Activated CD4-positive, alpha-beta T cell treated with anti-CD3 and anti-CD28 coated beads for 48 hours (primary cell): ENCODE data around the gene SH2B2.
A peak's percentile ranks its signal among the peaks of the same experiment; 100 is the strongest.
"Not testable (repeated sequence)": the region's sequence is repeated elsewhere in the genome, so short reads cannot be mapped to it uniquely, and the experiment has no call there.

Experiments used
- DNase-seq: peaks from one replicate; pipeline ENCODE4 v3.0.0-alpha.2; 2020

SH2B2 gene

GRCh38 chr7:102337420-102337819 lies 50.8 kb downstream of the SH2B2 start:
- DNase-seq: not testable (repeated sequence)

DNA sequence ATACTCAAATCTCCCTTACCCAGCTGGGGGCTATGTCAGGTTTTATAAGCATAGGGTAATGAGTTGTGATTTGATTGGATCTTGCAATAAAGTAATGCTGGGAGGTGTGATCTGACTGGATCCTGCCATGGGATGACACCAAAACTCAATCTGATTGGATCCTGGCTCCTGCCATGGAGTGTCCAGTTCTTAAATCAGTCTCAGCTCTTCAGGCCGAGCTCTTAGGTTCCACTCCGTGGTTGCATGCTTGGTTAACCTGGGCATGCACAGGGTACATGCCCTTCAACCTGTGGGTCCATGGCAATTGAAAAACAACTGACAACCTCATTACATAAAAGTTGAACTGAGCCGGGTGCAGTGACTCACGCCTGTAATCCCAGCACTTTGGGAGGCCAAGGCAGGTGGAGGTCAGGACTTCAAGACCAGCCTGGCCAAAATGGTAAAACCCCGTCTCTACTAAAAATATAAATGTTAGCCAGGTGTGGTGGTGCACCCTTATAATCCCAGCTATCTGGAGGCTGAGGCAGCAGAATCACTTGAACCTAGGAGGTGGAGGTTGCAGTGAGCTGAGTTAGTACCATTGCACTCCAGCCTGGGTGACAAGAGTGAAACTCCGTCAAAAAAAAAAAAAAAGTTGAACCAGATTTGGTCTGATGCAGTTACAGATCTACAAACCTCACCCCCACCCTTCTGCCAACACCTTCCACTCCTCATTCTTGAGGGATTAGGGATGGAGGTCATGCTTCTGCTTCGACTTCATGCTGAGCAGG lies 54.1 kb downstream of the SH2B2 start:
- not testable (repeated sequence) for DNase-seq

GRCh38 chr7:102346983-102347382 lies 60.3 kb downstream of the SH2B2 start:
- DNase-seq: not testable (repeated sequence)

- DNase-seq: not testable (repeated sequence)
Observed at GRCh38 chr7:102356344-102356743, 69.7 kb downstream of the SH2B2 start, which contains the start of gene SPDYE6. Gene SPDYE6, minus strand, starts transcription at chr7:102356444. Its CDS starts 421 bp downstream, at chr7:102356023.

- DNase-seq: peak; percentile 95
Observed at GRCh38 chr7:102363549-102364393, 77.1 kb downstream of the SH2B2 start.

DNA sequence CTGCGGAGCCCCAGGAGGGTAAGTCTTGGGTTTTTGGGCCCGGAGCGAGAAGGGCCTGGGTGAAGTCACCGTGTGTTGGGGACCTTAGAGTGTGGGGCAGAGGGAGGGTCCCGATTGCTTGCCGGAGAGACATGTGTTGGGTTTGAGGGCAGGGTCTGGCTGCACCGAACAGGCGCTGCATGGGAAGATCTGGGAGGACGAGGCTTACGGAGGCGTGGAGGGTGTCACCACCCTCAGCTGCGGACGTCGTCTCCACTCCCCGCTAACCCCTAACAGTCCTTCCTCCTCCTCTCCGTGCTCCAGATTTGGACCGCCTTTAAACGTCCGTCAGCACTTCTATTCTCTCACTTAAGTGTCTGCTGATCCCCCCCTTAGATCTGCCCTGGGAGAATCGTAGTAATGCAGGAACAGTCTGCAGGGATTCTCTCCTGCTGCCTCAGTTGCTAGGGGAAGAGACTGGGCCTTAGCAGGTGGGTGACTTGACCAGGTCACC lies 77.8 kb downstream of the SH2B2 start:
- DNase-seq: peak; percentile 5

- not testable (repeated sequence) for DNase-seq
Observed at GRCh38 chr7:102365390-102365789, 78.7 kb downstream of the SH2B2 start.

DNA sequence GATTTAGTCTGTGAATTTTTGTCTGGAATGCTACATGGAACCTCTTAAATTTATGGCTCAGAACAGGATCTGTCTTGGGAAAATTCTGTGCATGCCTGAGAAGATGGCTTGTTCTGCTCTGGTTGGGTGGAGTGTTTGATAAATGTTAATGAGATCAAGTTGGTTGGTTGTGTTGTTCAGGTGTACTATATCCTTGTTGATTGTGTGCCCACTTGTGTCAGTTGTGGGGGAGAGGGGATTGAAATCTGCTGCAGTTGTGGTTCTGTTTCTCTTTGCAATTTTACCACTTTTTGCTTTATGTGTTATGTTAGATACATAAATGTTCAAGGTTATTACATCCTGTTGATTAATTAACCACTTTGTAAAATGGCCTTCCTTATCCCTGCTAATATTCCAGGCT lies 83.4 kb downstream of the SH2B2 start:
- not testable (repeated sequence) for DNase-seq
